HL-60 (cell line): Measurements from ENCODE around the gene PRX.

Experiments used
- POLR2AphosphoS5 ChIP-seq: IDR thresholded peaks from 2 replicates; pipeline ENCODE4 v1.6.1; 2012; ENCODE audit warnings: low read depth
- TF ChIP-seq, protein P1 (sequence below): IDR thresholded peaks from one replicate; pipeline ENCODE4 v1.5.1; 2011; ENCODE audit warnings: low read length, control low read depth, inconsistent platforms; ENCODE audit not compliant: insufficient read depth

DNA sequence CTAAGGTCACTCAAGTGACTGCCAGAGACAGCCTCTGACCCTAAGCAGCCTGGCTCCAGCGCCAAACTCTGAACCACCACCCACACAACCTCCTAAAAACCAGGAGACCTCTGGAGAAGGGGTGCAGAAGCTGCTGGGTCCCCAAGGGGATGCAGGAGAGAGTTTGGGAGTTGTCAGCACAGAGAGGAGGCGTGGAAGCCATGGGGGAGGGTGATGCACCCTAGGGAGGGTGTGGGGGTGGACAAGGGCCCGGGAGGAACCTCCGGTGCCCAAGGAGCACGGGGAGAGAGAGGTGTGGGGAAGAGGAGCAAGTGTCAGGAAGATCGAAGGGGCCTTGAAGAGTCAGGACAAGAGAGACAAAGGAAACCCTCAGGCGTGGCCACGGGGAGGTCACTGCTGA is 21.1 kb downstream of the PRX start:
- TF ChIP-seq, protein P1, sequence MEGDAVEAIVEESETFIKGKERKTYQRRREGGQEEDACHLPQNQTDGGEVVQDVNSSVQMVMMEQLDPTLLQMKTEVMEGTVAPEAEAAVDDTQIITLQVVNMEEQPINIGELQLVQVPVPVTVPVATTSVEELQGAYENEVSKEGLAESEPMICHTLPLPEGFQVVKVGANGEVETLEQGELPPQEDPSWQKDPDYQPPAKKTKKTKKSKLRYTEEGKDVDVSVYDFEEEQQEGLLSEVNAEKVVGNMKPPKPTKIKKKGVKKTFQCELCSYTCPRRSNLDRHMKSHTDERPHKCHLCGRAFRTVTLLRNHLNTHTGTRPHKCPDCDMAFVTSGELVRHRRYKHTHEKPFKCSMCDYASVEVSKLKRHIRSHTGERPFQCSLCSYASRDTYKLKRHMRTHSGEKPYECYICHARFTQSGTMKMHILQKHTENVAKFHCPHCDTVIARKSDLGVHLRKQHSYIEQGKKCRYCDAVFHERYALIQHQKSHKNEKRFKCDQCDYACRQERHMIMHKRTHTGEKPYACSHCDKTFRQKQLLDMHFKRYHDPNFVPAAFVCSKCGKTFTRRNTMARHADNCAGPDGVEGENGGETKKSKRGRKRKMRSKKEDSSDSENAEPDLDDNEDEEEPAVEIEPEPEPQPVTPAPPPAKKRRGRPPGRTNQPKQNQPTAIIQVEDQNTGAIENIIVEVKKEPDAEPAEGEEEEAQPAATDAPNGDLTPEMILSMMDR = no peak
- TF ChIP-seq POLR2AphosphoS5 = no peak
